GM21717 (cell line): ENCODE results near the gene DDX50.
"Not testable (repeated sequence)": the region's sequence is repeated elsewhere in the genome, so short reads cannot be mapped to it uniquely, and the experiment has no call there.

ENCODE experiments used
- ATAC-seq: cut with Tn5 transposase; IDR thresholded peaks from one replicate; pipeline ENCODE4 v1.9.1; 2021; ENCODE audit warnings: mild to moderate bottlenecking, moderate library complexity; ENCODE audit not compliant: unreplicated experiment

The DDX50 gene, protein sequence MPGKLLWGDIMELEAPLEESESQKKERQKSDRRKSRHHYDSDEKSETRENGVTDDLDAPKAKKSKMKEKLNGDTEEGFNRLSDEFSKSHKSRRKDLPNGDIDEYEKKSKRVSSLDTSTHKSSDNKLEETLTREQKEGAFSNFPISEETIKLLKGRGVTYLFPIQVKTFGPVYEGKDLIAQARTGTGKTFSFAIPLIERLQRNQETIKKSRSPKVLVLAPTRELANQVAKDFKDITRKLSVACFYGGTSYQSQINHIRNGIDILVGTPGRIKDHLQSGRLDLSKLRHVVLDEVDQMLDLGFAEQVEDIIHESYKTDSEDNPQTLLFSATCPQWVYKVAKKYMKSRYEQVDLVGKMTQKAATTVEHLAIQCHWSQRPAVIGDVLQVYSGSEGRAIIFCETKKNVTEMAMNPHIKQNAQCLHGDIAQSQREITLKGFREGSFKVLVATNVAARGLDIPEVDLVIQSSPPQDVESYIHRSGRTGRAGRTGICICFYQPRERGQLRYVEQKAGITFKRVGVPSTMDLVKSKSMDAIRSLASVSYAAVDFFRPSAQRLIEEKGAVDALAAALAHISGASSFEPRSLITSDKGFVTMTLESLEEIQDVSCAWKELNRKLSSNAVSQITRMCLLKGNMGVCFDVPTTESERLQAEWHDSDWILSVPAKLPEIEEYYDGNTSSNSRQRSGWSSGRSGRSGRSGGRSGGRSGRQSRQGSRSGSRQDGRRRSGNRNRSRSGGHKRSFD

DNA sequence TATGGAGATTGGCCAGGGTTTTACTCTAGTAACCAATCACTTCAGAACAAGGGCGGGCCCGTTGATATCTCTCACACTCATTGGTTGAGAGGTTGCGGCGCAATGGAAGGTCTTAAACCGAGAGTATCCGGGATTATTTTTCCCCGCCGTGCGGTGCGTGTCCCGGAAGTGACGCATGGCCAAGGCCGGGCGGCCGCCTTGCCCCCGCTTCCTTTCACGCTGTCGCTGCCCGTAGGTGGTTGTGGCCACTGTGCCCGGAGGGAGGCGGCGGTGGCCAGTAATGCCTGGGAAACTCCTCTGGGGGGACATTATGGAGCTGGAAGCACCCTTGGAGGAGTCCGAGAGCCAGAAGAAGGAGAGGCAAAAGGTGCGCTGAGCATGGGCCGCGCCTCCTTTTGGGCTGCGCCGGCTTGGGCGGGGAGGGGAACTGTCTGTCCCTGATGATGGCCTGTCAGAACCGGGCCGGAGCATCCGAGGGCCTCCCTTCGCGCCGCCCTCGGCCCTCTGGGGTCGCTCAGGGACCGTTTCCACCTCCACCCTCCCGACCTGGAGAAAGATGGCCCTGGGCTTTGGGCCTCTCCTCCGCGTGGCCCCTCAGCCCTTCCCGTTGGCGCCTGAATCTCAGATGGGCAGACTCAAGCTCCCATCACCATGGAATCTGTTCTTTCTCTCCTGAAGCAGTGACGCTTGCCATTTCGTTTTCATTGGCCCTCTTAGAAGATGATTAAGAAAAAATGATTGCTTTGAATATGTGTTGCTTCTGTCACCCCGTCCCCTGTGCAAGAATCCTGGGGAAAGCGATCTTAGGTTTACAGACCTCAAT, at the start of gene DDX50:
DDX50 (plus strand) TSS at position 211 of the 823 bp plus-strand sequence; CDS start at position 281, 70 bp downstream.
- ATAC-seq: peak; percentile 97

DNA sequence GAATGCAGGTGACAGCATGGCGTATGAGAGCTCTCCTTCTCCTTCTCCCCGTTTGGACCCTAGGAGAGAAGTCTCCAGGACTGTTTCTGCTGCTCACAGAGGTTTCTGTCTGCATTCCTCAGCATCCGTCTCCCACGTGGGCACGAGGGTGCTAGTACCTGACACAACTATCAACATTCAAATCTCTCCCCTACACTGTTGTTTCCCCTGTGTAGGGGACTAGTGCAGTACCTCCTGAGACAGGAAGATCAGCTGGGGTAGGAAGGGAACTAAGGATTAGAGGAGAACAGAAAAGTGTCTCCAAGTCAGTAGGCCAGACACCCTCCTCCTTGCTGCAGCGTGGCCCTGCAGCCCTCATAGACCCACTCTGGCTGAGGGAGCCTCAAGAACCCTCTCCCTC, 44.8 kb upstream of the DDX50 start:
- ATAC-seq: no peak

DNA sequence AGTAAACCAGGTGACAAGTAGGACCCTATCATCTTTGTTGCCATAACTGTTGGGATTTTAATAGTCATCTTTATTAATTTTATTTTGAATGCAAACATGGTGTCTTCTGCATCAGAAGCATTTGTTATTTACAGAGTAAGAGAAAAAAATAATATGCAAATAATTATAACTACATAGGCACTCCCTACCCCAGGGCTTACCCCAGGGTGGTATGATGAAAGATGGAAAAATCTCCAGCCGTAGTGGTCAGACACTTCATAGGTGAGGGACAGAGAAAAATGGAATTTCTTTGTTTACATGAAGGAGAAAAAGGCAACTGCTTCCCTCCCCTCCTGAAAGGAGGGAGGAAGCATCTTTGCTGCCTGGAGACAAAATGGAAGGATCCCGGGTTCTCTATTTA, 44.1 kb upstream of the DDX50 start:
- no peak for ATAC-seq

- ATAC-seq: no peak
Observed at GRCh38 chr10:68861253-68861652, 39.9 kb upstream of the DDX50 start.

GRCh38 chr10:68864611-68865010, 36.5 kb upstream of the DDX50 start:
- ATAC-seq: no peak

DNA sequence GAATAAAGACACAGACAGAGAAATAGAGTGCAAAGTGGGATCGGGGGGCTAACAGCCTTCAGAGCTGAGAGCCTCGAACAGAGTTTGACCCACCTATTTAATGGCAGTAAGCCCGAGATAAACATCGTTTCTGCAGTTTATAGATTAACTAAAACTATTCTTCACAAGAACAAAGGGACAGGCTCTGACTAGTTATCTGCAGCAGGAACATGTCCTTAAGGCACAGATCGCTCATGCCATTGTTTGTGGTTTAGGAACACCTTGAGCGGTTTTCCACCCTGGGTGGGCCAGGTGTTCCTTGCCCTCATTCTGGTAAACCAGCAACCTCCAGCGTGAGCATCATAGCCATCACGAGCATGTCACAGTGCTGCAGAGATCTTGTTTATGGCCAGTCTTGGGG, 32.9 kb upstream of the DDX50 start:
- ATAC-seq: not testable (repeated sequence)

DNA sequence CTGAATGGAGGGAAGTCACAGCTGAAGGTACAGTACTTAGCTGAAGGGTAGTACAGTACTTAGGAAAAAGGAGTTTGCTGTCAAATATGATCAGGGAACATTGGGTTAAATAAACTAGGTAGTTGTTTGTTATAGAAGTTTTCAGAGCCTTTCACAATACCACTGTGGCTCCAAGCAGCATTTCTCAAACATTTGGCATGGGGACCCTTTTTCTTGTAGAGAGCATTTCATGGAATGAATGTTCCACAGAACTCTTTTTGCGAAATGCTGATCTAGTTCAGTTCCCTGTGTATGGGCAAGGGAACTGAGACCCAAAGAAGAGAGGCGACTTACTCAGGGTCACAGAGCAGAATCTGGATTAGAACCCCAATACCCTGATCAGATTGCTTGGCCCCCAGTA, 31.5 kb upstream of the DDX50 start:
- ATAC-seq: no peak

GRCh38 chr10:68870061-68870460, 31.1 kb upstream of the DDX50 start:
- ATAC-seq: no peak

DNA sequence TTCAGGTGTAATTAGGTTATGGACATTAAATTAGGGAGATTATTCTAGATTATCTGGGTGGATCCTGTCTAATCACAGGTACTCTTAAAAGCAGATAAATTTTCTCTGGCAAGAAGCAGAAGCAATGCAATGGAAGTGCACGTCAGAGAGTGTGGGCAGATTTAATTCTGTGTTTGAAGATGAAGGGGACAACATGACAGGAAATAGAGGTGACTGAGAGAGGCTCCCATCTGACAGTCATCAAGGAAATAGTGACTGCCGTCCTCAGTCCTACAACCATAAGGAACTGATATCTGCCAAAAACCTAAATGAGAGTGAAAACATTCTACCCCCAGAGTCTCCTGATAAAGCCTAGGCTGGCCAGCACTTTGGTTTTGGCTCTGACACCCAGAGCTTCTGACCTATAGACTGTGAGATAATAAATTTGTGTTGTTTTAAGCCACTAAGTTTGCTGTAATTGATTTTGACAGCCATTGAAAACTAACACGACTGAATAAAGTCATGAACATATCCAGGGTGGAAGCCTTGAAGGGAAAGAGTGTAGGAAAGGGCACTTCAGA, 30.5 kb upstream of the DDX50 start:
- ATAC-seq: no peak

- ATAC-seq: no peak
Observed at GRCh38 chr10:68871105-68871711, 29.9 kb upstream of the DDX50 start.

- no peak for ATAC-seq
Observed at GRCh38 chr10:68871731-68872342, 29.3 kb upstream of the DDX50 start.

- no peak for ATAC-seq
Observed at GRCh38 chr10:68876246-68877138, 24.6 kb upstream of the DDX50 start.

GRCh38 chr10:68877482-68878110, 23.5 kb upstream of the DDX50 start:
- no peak for ATAC-seq

DNA sequence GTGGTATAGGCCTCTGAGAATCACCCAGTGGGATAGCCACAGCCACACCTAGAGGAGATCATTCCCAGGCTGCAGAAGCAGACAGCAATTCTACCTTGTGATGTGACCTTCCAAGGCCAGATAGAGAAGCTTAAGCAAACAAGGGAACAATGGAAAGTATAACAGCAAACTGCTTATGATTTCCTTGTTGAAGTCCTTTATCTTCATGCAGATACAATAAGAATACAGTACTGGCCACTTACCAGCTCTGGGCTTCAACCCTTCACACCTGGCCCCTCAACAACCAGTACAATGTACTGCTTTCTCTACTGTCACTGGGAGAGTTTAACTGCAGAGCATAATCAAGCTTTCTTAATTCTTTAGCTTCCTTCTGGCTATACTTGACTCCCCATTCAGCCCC, 22.6 kb upstream of the DDX50 start:
- no peak for ATAC-seq

DNA sequence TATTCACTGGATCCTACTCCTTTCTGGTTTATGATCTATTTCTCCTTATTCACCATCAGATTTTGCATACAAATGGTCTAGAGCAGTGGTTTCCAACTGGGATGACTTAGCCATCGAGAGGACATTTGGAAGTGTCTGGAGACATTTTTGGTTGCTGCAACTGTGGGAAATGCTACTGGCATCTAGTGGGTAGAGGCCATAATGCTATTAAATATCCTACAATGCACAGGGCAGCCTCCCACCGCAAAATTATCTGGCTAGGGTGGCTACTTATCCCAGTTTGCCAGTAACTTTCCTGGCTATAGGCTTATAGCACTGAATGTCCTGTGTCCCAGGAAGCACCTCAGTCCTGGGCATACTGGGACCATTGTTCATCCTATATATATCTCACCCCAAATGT, 21.5 kb upstream of the DDX50 start:
- no peak for ATAC-seq

GRCh38 chr10:68880181-68880580, 20.9 kb upstream of the DDX50 start:
- no peak for ATAC-seq

DNA sequence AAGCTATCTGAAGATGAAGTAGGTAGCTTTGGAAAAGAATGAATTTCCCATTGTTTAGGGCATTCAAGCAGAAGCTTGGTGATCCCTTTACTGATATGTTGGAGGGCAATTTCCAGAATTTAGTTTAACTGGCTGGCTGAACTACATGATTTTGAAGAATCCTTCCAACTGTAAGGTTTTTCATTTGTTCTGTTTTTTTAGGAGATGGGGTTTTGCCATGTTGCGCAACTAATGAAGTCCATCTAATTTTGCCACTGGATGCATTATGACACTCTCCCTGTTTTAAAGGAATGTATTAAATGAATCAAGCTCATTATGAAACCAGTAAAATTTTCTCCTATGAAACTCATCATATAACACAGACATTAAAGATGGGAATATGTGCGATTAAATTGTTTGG, 6.1 kb upstream of the DDX50 start:
- ATAC-seq: no peak

DNA sequence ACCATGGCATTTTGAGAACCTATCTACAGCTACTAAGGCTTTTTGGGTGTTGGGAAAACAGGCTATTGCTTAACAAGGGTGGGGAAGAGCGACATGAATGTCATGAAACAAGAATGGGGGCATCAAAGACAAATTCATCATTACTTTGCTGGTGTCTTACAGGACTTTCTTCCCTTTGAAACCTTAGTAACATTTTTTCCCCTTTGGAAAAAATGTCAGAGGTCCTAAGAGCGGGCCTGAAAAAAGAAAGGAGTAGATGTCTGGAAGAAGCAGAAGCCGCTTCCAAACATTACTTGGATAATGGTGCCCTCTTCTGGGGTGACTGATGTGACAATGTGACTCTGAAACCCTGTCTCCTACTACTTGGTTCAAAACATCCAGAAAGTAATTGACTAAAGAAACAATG, 3.8 kb upstream of the DDX50 start:
- no peak for ATAC-seq
